Kidney epithelial cell (primary cell): Measurements from ENCODE around the gene COL13A1. TPM values are rescaled to one million over a fixed set of nuclear protein-coding genes. Genes with fewer than 3 reads are reported as not detected.

ENCODE experiments used
- DNase-seq: peaks from one replicate; pipeline ENCODE4 v3.0.0-alpha.2; 2010; ENCODE audit warnings: low read depth
- H3K27me3 ChIP-seq: 2 replicates; pipeline ENCODE4 v1.6.0; 2011; ENCODE audit warnings: low read length; ENCODE audit not compliant: control insufficient read depth, insufficient read depth
- H3K36me3 ChIP-seq: 2 replicates; pipeline ENCODE4 v1.5.1; 2011; ENCODE audit warnings: low read length; ENCODE audit not compliant: control insufficient read depth, insufficient read depth
- H3K4me3 ChIP-seq: 2 replicates; pipeline ENCODE4 v1.5.1; 2011; ENCODE audit warnings: low read depth, mild to moderate bottlenecking, control low read depth, low read length
- CTCF ChIP-seq: IDR thresholded peaks from 2 replicates; pipeline ENCODE4 v1.5.1; 2011; ENCODE audit warnings: mild to moderate bottlenecking, moderate library complexity, low read length, control low read depth, inconsistent platforms; ENCODE audit not compliant: insufficient read depth, poor library complexity, severe bottlenecking
- total RNA-seq: library from RNA; depleted of rRNA; stranded (reverse); fragments of >200 nt; gene quantifications from 2 replicates; pipeline ENCODE4 v1.2.3, GENCODE V29; 2015

COL13A1 gene
- total RNA-seq, 1 donor from 2014 or later, result 1.7 TPM

GRCh38 chr10:69908124-69908523 lies 106.4 kb downstream of the COL13A1 start:
- DNase-seq, result no peak
- no peaks in the 10 kb centered on the region for H3K36me3 ChIP-seq
- no peak for TF ChIP-seq CTCF
- H3K4me3 ChIP-seq, result no peak overlapping the region
- peaks cover 8% of the 10 kb centered on the region for H3K27me3 ChIP-seq

- H3K27me3 ChIP-seq, result peaks cover 10% of the 10 kb centered on the region
- no peaks in the 10 kb centered on the region for H3K36me3 ChIP-seq
- H3K4me3 ChIP-seq, result no peak overlapping the region
- TF ChIP-seq CTCF, result no peak
- DNase-seq, result no peak
These were observed 108.9 kb downstream of the COL13A1 start for GRCh38 chr10:69910561-69910960.

- TF ChIP-seq CTCF, result no peak
- Histone ChIP-seq H3K36me3 (no peaks in the 10 kb centered on the region), H3K27me3 (peaks cover 17% of the 10 kb centered on the region), H3K4me3 (no peak overlapping the region)
- no peak for DNase-seq
These were observed 110.2 kb downstream of the COL13A1 start for GRCh38 chr10:69911613-69912528.

GRCh38 chr10:69912589-69912988 lies 110.9 kb downstream of the COL13A1 start:
- Histone ChIP-seq H3K27me3 (peaks cover 18% of the 10 kb centered on the region), H3K36me3 (no peaks in the 10 kb centered on the region), H3K4me3 (no peak overlapping the region)
- DNase-seq, result no peak
- no peak for TF ChIP-seq CTCF

- no peak for TF ChIP-seq CTCF
- no peak for DNase-seq
- Histone ChIP-seq H3K27me3 (peaks cover 18% of the 10 kb centered on the region), H3K4me3 (no peak overlapping the region), H3K36me3 (no peaks in the 10 kb centered on the region)
These were observed 112.1 kb downstream of the COL13A1 start for GRCh38 chr10:69913606-69914382.
